Measurements from ENCODE around the gene CD68.
"Not testable (repeated sequence)": the region's sequence is repeated elsewhere in the genome, so short reads cannot be mapped to it uniquely, and the experiment has no call there.

Gene CD68

GRCh38 chr17:7613769-7614424 lies 34.5 kb downstream of the CD68 start:
- no peak for DNase-seq (ENCODE audit: low spot score)

- DNase-seq (ENCODE audit: low spot score): peak; percentile 100
Observed at GRCh38 chr17:7614425-7615264, 35.2 kb downstream of the CD68 start, which contains the start of gene FXR2. Gene FXR2 (minus strand): TSS chr17:7614897. CDS start chr17:7614532, 365 bp downstream.

DNA sequence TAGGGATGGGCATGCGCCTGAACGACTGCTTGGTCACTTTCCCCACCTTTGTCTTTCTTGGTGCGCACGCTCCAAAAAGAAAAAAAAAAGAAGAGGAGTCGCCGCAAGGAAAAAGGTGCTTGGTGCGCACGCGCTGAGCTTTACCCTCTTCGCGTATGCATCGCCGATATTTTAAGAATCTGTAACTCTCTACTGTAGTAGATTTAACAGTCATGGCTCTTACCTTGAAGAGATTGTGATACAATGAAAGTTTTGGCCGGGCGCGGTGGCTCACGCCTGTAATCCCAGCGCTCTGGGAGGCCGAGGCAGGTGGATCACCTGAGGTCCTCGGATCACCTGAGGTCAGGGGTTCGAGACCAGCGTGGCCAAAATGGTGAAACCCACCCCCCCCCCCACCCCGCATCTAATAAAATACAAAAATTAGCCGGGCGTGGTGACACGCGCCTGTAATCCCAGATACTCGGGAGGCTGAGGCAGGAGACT lies 35.9 kb downstream of the CD68 start:
- DNase-seq (ENCODE audit: low spot score): no peak

DNA sequence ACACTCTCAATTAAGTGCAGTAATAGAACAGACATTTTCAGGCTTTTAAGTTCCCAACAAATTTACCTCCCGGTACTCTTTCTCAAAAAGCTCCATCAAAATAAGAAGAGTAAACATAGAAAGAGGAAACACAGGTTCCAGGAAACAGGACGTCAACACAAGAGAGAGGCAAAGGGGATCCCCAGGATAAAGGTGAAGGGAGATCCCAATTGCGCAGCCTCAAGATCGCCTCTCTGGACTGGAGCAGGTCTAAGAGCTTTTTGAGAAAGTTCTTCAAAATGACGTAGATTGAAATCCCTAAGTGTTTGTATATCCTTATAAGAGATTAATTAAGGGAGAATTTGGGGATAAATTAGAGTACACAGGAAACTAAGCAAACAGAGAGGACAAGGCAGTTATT lies 39.2 kb downstream of the CD68 start:
- DNase-seq (ENCODE audit: low spot score): no peak

DNA sequence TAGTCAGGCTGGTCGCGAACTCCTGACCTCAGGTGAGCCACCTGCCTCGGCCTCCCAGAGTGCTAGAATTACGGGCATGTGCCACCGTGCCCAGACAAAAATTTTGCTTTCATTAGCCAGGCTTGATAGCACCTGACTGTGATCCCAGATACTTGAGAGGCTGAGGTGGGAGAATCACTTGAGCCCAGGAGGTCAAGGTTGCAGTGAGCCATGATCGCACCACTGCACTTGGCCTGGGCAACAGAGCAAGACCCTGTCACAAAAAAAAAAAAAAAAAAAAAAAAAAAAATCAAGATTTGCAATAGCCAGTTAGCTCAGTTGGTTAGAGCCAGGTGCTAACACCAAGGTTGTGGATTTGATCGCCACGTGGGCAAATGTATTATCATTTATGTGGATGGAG lies 41.4 kb downstream of the CD68 start:
- DNase-seq (ENCODE audit: low spot score): no peak

DNA sequence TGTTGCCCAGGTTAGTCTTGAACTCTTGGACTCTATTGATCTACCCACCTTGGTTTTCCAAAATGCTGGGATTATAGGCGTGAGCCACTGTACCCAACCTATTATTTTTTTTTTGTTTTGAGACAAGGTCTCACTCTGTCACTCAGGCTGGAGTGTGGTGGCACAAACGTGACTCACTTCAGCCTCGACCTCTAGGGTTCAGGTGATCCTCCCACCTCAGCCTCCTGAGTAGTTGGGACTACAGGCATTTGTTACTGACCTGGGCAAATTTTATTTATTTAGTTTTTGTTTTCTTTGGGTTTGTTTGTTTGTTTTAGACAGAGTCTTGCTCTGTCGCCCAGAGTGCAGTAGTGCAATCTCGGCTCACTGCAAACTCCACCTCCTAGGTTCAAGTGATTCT lies 44.2 kb downstream of the CD68 start:
- DNase-seq (ENCODE audit: low spot score): no peak

GRCh38 chr17:7625749-7626148 lies 46.3 kb downstream of the CD68 start:
- not testable (repeated sequence) for DNase-seq (ENCODE audit: low spot score)

- DNase-seq (ENCODE audit: low spot score): no peak
Observed at GRCh38 chr17:7626307-7626706, 46.9 kb downstream of the CD68 start.

DNA sequence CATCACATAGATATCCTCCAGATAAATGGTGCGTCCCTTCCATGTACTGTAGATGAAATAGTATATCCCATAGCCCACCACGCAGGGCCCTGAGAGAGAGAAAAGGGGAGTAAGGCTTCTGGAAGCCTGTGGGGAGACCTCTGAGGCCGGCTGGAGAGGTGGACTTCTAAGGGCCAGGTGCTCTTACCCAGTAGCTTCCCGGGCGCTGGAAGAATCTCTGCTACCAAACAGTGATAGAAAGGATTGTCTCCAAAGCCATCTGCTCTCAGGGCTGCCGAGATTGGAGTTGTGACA lies 47.5 kb downstream of the CD68 start:
- DNase-seq (ENCODE audit: low spot score): no peak

GRCh38 chr17:7627250-7628121 lies 48.0 kb downstream of the CD68 start, which contains the start of gene SAT2:
Gene SAT2 (minus strand): TSS chr17:7627821. CDS start chr17:7627635, 186 bp downstream.
- DNase-seq (ENCODE audit: low spot score): peak; percentile 100

DNA sequence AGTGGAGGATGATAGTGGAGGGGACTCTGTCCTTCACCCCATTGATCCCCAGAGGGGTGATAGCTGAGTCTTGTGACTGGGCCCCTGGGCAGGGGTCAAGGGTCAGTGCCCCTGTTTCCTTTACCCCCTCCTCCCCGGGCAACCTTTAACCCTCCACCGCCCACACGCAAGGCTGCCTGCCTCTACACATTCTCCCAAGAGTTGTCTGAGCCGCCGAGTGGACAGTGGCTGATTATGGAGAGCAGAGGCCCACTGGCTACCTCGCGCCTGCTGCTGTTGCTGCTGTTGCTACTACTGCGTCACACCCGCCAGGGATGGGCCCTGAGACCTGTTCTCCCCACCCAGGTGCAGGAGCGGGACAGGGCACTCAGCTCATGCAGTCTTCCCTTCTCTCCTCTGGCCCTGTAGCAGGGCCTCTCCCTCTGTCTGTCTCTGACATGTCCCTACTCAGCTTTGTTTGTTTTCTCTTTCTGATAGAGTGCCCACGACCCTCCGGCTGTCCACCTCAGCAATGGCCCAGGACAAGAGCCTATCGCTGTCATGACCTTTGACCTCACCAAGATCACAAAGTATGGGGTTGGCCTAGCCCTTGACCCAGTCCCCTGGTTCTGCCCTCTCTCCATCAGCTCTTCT lies 50.6 kb downstream of the CD68 start, which contains the start of gene SHBG:
TSS of gene SHBG (plus strand) at position 197 of the 633 bp plus-strand sequence. CDS start at position 235, 38 bp downstream.
- DNase-seq (ENCODE audit: low spot score): no peak

Data from GM03348 (cell line).